Activated naive CD8-positive, alpha-beta T cell treated with anti-CD3 and anti-CD28 coated beads, Interleukin-2, amount 50 U/mL, for 24 hours (primary cell): ENCODE measurements around the gene BRINP1.

ENCODE experiments used
- ATAC-seq: fragments of 150-1000 bp; cut with Tn5 transposase; one replicate; pipeline ENCODE4 v1.10.0; 2021
- DNase-seq: peaks from one replicate; pipeline ENCODE4 v3.0.0; 2021
- H3K27ac Mint-ChIP-seq: one replicate; pipeline ENCODE4 v1.8.0; 2021; ENCODE audit warnings: mild to moderate bottlenecking, mixed read lengths
- H3K27me3 Mint-ChIP-seq: one replicate; pipeline ENCODE4 v1.8.0; 2021; ENCODE audit warnings: mixed read lengths
- H3K36me3 Mint-ChIP-seq: one replicate; pipeline ENCODE4 v1.8.0; 2021; ENCODE audit warnings: low read depth, mixed read lengths
- H3K4me1 Mint-ChIP-seq: one replicate; pipeline ENCODE4 v1.8.0; 2021; ENCODE audit warnings: mixed read lengths
- H3K4me3 Mint-ChIP-seq: one replicate; pipeline ENCODE4 v1.8.0; 2021; ENCODE audit warnings: mild to moderate bottlenecking, moderate library complexity, mixed read lengths
- H3K9me3 Mint-ChIP-seq: one replicate; pipeline ENCODE4 v1.8.0; 2021; ENCODE audit warnings: mixed read lengths

The BRINP1 gene

GRCh38 chr9:119167876-119168275 is 201.4 kb downstream of the BRINP1 start:
- Mint-ChIP-seq H3K27me3 (no peaks in the 10 kb centered on the region), H3K27ac (no peak overlapping the region), H3K4me1 (no peaks in the 10 kb centered on the region), H3K36me3 (no peaks in the 10 kb centered on the region), H3K4me3 (no peak overlapping the region), H3K9me3 (peaks cover 4% of the 10 kb centered on the region)
- ATAC-seq (no peak), DNase-seq (no peak)

- no peaks in the 10 kb centered on the region for H3K36me3 Mint-ChIP-seq
- DNase-seq (no peak), ATAC-seq (no peak)
- no peaks in the 10 kb centered on the region for H3K27me3 Mint-ChIP-seq
- H3K4me3 Mint-ChIP-seq: no peak overlapping the region
- peaks cover 4% of the 10 kb centered on the region for H3K9me3 Mint-ChIP-seq
- no peaks in the 10 kb centered on the region for H3K4me1 Mint-ChIP-seq
- H3K27ac Mint-ChIP-seq: no peak overlapping the region
Measured at GRCh38 chr9:119167267-119167666, 202.0 kb downstream of the BRINP1 start.

DNA sequence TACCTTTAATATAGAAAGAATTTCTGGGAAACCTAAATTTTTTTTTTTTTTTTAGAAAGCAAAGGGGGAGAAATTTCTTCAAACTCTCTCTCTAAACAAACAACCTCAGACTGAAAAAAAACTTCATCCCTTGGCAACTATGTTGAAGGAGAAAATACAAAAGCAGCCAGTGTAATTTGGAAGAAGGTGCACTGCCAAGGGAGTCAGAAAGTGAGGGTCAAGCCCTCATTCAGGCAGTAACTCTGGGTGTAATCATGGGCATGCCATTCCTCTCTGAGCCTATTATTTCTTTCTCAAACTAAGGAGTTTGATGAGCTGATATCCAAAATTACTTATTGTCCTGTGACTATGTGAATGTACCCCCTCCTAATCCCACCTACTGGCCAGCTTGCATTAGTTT is 203.1 kb downstream of the BRINP1 start:
- Mint-ChIP-seq H3K27me3 (no peaks in the 10 kb centered on the region), H3K4me3 (no peak overlapping the region), H3K36me3 (no peaks in the 10 kb centered on the region), H3K9me3 (peaks cover 4% of the 10 kb centered on the region), H3K4me1 (no peaks in the 10 kb centered on the region), H3K27ac (no peak overlapping the region)
- no peak for DNase-seq
- ATAC-seq: no peak

- Mint-ChIP-seq H3K27ac (no peak overlapping the region), H3K36me3 (no peaks in the 10 kb centered on the region), H3K27me3 (no peaks in the 10 kb centered on the region), H3K4me1 (no peaks in the 10 kb centered on the region), H3K9me3 (peaks cover 4% of the 10 kb centered on the region), H3K4me3 (no peak overlapping the region)
- ATAC-seq: no peak
- no peak for DNase-seq
Measured at GRCh38 chr9:119165131-119165530, 204.1 kb downstream of the BRINP1 start.

DNA sequence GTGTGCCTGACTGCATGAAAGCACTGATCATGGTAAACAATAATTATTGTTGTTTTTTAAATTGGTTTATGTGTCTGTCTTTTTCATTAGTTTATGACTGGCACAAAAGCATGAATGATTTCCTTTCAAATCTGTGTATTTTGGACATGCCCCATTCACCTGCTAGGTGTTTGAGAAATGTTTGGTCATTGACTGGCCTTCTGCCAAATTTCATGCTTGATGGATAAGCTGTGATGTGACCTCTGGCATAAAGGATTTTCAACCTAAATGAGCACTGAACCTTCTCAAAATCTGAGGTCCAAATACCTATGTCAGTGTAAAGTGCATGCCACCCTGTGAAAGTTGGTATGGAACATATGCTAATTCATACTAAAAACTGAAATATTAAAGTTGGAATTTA is 204.5 kb downstream of the BRINP1 start:
- peaks cover 4% of the 10 kb centered on the region for H3K9me3 Mint-ChIP-seq
- no peaks in the 10 kb centered on the region for H3K27me3 Mint-ChIP-seq
- DNase-seq (no peak), ATAC-seq (no peak)
- H3K27ac Mint-ChIP-seq: no peak overlapping the region
- no peak overlapping the region for H3K4me3 Mint-ChIP-seq
- no peaks in the 10 kb centered on the region for H3K36me3 Mint-ChIP-seq
- no peaks in the 10 kb centered on the region for H3K4me1 Mint-ChIP-seq

GRCh38 chr9:119160551-119160950 is 208.7 kb downstream of the BRINP1 start:
- H3K36me3 Mint-ChIP-seq: no peaks in the 10 kb centered on the region
- H3K4me3 Mint-ChIP-seq: no peak overlapping the region
- ATAC-seq: no peak
- H3K27me3 Mint-ChIP-seq: no peaks in the 10 kb centered on the region
- no peak for DNase-seq
- no peaks in the 10 kb centered on the region for H3K4me1 Mint-ChIP-seq
- no peaks in the 10 kb centered on the region for H3K9me3 Mint-ChIP-seq
- H3K27ac Mint-ChIP-seq: no peak overlapping the region

DNA sequence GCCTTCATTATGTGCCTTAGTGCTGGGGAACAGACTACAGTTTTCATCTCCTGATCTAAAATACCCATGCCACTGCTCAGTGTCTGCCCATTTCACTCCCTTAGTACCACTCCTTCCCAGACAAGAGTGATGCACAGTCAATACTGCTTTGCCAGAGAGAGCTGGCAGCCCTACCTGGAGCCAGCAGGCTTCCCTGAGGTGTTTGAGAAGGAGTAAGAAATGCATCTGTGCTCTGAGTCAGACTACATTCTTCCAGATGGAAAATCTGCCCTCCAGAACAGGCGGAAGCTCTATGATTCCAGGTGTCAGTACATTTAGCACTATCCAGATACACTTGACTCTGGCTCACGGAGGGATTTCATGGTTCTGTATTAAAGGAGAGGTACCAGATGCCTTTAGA is 209.8 kb downstream of the BRINP1 start:
- Mint-ChIP-seq H3K27me3 (peaks cover 2% of the 10 kb centered on the region), H3K9me3 (no peaks in the 10 kb centered on the region), H3K4me3 (no peak overlapping the region), H3K27ac (no peak overlapping the region), H3K36me3 (no peaks in the 10 kb centered on the region), H3K4me1 (no peaks in the 10 kb centered on the region)
- no peak for DNase-seq
- ATAC-seq: no peak

- ATAC-seq: no peak
- Mint-ChIP-seq H3K27ac (no peak overlapping the region), H3K4me3 (no peak overlapping the region), H3K27me3 (peaks cover 2% of the 10 kb centered on the region), H3K4me1 (no peaks in the 10 kb centered on the region), H3K36me3 (no peaks in the 10 kb centered on the region), H3K9me3 (no peaks in the 10 kb centered on the region)
- no peak for DNase-seq
Measured at GRCh38 chr9:119157196-119157595, 212.0 kb downstream of the BRINP1 start.

DNA sequence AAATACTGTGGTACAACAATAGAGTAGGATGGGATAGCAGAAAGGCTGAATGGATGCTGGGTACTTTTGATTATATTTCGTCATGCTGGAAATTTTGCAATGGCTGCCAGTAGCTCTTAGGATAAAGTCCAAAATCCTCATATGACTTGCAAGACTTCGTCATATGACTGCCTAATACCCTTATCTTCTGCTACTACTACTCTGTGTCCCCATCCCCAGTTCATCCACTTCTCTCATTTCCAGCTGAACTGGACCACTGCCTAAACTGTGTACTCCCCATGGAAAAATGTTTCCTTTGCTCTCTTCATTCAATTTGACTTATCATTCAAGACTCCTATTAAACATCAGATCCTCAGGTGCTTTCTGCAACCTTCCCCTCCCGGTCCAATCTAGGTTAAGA is 212.9 kb downstream of the BRINP1 start:
- H3K4me3 Mint-ChIP-seq: no peak overlapping the region
- no peaks in the 10 kb centered on the region for H3K36me3 Mint-ChIP-seq
- no peaks in the 10 kb centered on the region for H3K4me1 Mint-ChIP-seq
- no peak for ATAC-seq
- DNase-seq: no peak
- H3K27me3 Mint-ChIP-seq: peaks cover 2% of the 10 kb centered on the region
- H3K9me3 Mint-ChIP-seq: no peaks in the 10 kb centered on the region
- H3K27ac Mint-ChIP-seq: no peak overlapping the region

GRCh38 chr9:119154527-119154926 is 214.7 kb downstream of the BRINP1 start:
- Mint-ChIP-seq H3K9me3 (no peaks in the 10 kb centered on the region), H3K36me3 (no peaks in the 10 kb centered on the region), H3K4me3 (no peak overlapping the region), H3K27ac (no peak overlapping the region), H3K27me3 (peaks cover 2% of the 10 kb centered on the region), H3K4me1 (no peaks in the 10 kb centered on the region)
- DNase-seq (no peak), ATAC-seq (no peak)

- Mint-ChIP-seq H3K36me3 (no peaks in the 10 kb centered on the region), H3K4me3 (no peak overlapping the region), H3K27ac (no peak overlapping the region), H3K27me3 (peaks cover 2% of the 10 kb centered on the region), H3K9me3 (no peaks in the 10 kb centered on the region), H3K4me1 (no peaks in the 10 kb centered on the region)
- DNase-seq (no peak), ATAC-seq (no peak)
Measured at GRCh38 chr9:119153402-119153801, 215.8 kb downstream of the BRINP1 start.

DNA sequence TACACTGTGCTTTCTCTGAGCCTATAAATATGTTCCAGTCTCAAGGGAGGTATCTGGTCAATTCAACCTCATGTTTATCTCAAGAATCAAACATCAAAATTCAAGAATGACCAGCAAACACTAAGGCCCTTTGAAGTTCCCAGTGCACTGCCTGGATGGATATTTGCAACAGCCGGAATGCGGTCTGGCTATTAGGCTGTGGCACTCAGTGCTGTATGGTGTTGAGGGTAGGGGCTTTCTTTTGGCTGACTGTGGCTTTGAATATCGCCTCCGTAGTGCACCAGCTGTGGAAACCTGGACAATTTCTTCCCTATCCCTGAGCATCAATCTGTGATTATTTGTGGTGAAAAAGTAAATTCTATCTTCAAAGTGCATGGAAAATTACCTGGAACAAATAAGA is 220.4 kb downstream of the BRINP1 start:
- Mint-ChIP-seq H3K9me3 (no peaks in the 10 kb centered on the region), H3K36me3 (no peaks in the 10 kb centered on the region), H3K4me3 (no peak overlapping the region), H3K27me3 (no peaks in the 10 kb centered on the region), H3K27ac (no peak overlapping the region), H3K4me1 (no peaks in the 10 kb centered on the region)
- ATAC-seq (no peak), DNase-seq (no peak)

DNA sequence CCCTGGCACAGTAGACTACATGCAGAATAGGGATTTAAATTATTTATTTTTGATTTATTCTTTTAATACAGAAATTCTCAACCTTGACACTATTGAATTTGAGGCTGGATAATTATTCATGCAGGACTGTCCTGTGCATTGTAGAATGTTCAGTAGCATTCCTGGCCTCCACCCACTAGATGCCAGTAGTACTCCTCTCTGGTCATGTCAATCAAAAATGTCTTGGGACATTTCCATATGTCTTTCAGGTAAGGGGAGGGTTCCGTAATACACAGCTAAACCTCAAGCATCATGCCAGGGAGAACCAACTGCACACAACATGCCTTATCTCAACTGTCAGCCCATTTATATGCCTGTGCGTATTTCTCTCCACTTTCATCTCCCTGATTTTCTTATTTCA is 231.8 kb downstream of the BRINP1 start:
- H3K27ac Mint-ChIP-seq: no peak overlapping the region
- H3K36me3 Mint-ChIP-seq: no peaks in the 10 kb centered on the region
- no peak for ATAC-seq

GRCh38 chr9:119126040-119126439 is 243.2 kb downstream of the BRINP1 start:
- H3K9me3 Mint-ChIP-seq: no peaks in the 10 kb centered on the region
- H3K27me3 Mint-ChIP-seq: no peaks in the 10 kb centered on the region
- H3K4me3 Mint-ChIP-seq: no peak overlapping the region
- no peaks in the 10 kb centered on the region for H3K36me3 Mint-ChIP-seq
- no peak overlapping the region for H3K27ac Mint-ChIP-seq
- no peaks in the 10 kb centered on the region for H3K4me1 Mint-ChIP-seq
- ATAC-seq (no peak), DNase-seq (no peak)

More for the DNA sequence above, 231.8 kb downstream of the BRINP1 start:
- H3K27me3 Mint-ChIP-seq: no peaks in the 10 kb centered on the region
- no peak for DNase-seq
- H3K4me3 Mint-ChIP-seq: no peak overlapping the region
- H3K9me3 Mint-ChIP-seq: peaks cover 11% of the 10 kb centered on the region
- no peaks in the 10 kb centered on the region for H3K4me1 Mint-ChIP-seq

- no peaks in the 10 kb centered on the region for H3K36me3 Mint-ChIP-seq
- no peaks in the 10 kb centered on the region for H3K4me1 Mint-ChIP-seq
- ATAC-seq (no peak), DNase-seq (no peak)
- no peaks in the 10 kb centered on the region for H3K9me3 Mint-ChIP-seq
- H3K4me3 Mint-ChIP-seq: no peak overlapping the region
- H3K27ac Mint-ChIP-seq: no peak overlapping the region
- no peaks in the 10 kb centered on the region for H3K27me3 Mint-ChIP-seq
Measured at GRCh38 chr9:119121899-119122298, 247.3 kb downstream of the BRINP1 start.

DNA sequence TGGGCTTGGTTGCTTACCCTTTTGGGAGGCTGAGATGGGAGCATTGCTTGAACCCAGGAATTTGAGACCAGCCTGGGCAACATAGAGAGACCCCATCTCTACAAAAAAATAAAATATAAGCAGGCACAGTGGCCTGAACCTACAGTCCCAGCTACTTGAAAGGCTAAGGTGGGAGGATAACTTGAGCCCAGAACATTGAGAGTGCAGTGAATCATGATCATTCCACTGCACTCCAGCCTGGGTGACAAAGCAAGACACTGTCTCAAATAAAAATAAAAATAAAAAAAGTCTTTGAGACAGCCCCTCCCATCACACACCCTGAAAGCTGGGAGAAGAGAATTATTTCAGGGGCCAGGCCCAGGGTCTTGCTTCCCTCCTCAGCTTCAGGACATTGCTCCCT is 251.8 kb downstream of the BRINP1 start:
- DNase-seq (no peak), ATAC-seq (no peak)
- H3K9me3 Mint-ChIP-seq: peaks cover 6% of the 10 kb centered on the region

More for the DNA sequence above, 251.8 kb downstream of the BRINP1 start:
- H3K27me3 Mint-ChIP-seq: no peaks in the 10 kb centered on the region
- H3K36me3 Mint-ChIP-seq: no peaks in the 10 kb centered on the region
- no peak overlapping the region for H3K27ac Mint-ChIP-seq
- H3K4me3 Mint-ChIP-seq: no peak overlapping the region
- no peaks in the 10 kb centered on the region for H3K4me1 Mint-ChIP-seq
